ENCODE measurements around the gene SYTL3.
"Not testable (repeated sequence)": the region's sequence is repeated elsewhere in the genome, so short reads cannot be mapped to it uniquely, and the experiment has no call there.

Gene SYTL3

GRCh38 chr6:158789115-158789917 lies 139.5 kb downstream of the SYTL3 start:
- Histone ChIP-seq H3K27me3 (ENCODE audit: control insufficient read depth, insufficient read depth, low read length) (no peaks in the 10 kb centered on the region), H3K9me3 (ENCODE audit: control insufficient read depth, low read length) (no peaks in the 10 kb centered on the region), H3K4me3 (ENCODE audit: low read length) (no peak overlapping the region), H3K4me1 (ENCODE audit: control insufficient read depth, insufficient read depth, low read length) (peaks cover 30% of the 10 kb centered on the region), H3K9ac (ENCODE audit: low read length) (no peak overlapping the region), H3K36me3 (ENCODE audit: control insufficient read depth, insufficient read depth, low read length) (peaks cover 17% of the 10 kb centered on the region)

DNA sequence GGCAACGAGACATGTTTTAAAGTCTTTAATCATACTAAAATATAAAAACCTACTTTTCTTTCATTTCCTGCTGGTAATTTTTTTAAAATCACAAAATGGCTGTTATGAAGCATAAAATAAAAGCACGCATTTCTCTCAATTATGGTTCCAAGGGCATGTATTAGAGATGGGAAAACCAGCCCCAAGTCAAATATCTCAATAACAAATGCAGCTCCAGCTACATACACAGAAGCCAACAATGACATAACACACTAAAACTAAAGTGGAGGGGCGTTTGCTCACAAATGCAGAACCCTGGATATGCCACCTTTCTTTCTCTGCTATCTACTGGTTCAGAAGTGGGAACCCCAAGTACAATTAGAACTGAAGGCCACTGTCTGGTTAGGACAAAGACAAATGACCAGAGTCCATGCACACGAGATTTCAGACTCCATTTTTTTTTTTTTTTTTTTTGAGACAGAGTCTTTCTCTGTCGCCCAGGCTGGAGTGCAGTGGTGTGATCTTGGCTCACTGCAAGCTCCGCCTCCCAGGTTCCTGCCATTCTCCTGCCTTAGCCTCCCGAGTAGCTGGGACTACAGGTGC lies 141.5 kb downstream of the SYTL3 start:
- H3K4me3 ChIP-seq (ENCODE audit: low read length), result no peak overlapping the region
- peaks cover 47% of the 10 kb centered on the region for H3K4me1 ChIP-seq (ENCODE audit: control insufficient read depth, insufficient read depth, low read length)
- H3K9ac ChIP-seq (ENCODE audit: low read length), result no peak overlapping the region
- H3K36me3 ChIP-seq (ENCODE audit: control insufficient read depth, insufficient read depth, low read length), result peaks cover 6% of the 10 kb centered on the region
- H3K27me3 ChIP-seq (ENCODE audit: control insufficient read depth, insufficient read depth, low read length), result no peaks in the 10 kb centered on the region
- H3K9me3 ChIP-seq (ENCODE audit: control insufficient read depth, low read length), result no peaks in the 10 kb centered on the region

DNA sequence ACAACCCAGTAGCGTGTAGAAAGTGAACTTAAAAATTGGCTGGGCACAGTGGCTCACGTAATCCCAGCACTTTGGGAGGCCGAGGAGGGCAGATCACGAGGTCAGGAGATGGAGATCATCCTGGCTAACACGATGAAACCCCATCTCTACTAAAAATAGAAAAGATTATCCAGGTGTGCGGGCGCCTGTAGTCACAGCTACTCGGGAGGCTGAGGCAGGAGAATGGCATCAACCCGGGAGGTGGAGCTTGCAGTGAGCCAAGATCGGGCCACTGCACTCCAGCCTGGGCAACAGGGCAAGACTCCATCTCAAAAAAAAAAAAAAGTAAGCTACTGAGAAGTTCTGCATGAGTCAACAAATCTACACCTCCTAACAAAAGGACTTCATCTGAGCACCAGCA lies 142.7 kb downstream of the SYTL3 start:
- not testable (repeated sequence) for H3K9me3 ChIP-seq (ENCODE audit: control insufficient read depth, low read length); H3K9ac ChIP-seq (ENCODE audit: low read length); H3K4me3 ChIP-seq (ENCODE audit: low read length); H3K36me3 ChIP-seq (ENCODE audit: control insufficient read depth, insufficient read depth, low read length); H3K27me3 ChIP-seq (ENCODE audit: control insufficient read depth, insufficient read depth, low read length)
- H3K4me1 ChIP-seq (ENCODE audit: control insufficient read depth, insufficient read depth, low read length), result peaks cover 45% of the 10 kb centered on the region

DNA sequence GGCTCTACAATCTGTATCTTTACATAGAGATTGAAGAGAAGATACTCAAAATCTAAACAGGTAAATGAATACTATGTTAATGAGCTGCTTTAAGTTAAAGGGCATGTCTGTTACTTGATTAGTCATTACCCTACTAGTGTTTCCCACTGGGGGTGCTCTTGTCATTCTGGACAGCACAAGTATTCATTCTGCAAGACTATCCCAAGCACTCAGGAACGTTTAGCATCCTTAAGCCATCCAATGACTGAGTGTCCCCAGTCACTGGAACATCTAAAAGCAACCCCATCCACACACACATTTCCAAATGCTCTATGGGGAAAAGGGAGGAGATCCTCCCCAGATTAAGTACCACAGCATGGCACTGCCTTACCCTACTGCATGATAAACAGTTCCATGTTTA lies 143.6 kb downstream of the SYTL3 start:
- no peak overlapping the region for H3K4me3 ChIP-seq (ENCODE audit: low read length)
- H3K9ac ChIP-seq (ENCODE audit: low read length), result no peak overlapping the region
- no peaks in the 10 kb centered on the region for H3K27me3 ChIP-seq (ENCODE audit: control insufficient read depth, insufficient read depth, low read length)
- no peaks in the 10 kb centered on the region for H3K9me3 ChIP-seq (ENCODE audit: control insufficient read depth, low read length)
- peaks cover 39% of the 10 kb centered on the region for H3K4me1 ChIP-seq (ENCODE audit: control insufficient read depth, insufficient read depth, low read length)
- H3K36me3 ChIP-seq (ENCODE audit: control insufficient read depth, insufficient read depth, low read length), result no peaks in the 10 kb centered on the region

GRCh38 chr6:158795516-158795915 lies 145.7 kb downstream of the SYTL3 start:
- Histone ChIP-seq H3K4me3 (ENCODE audit: low read length) (no peak overlapping the region), H3K36me3 (ENCODE audit: control insufficient read depth, insufficient read depth, low read length) (no peaks in the 10 kb centered on the region), H3K4me1 (ENCODE audit: control insufficient read depth, insufficient read depth, low read length) (peaks cover 60% of the 10 kb centered on the region), H3K9ac (ENCODE audit: low read length) (no peak overlapping the region), H3K9me3 (ENCODE audit: control insufficient read depth, low read length) (no peaks in the 10 kb centered on the region), H3K27me3 (ENCODE audit: control insufficient read depth, insufficient read depth, low read length) (no peaks in the 10 kb centered on the region)

DNA sequence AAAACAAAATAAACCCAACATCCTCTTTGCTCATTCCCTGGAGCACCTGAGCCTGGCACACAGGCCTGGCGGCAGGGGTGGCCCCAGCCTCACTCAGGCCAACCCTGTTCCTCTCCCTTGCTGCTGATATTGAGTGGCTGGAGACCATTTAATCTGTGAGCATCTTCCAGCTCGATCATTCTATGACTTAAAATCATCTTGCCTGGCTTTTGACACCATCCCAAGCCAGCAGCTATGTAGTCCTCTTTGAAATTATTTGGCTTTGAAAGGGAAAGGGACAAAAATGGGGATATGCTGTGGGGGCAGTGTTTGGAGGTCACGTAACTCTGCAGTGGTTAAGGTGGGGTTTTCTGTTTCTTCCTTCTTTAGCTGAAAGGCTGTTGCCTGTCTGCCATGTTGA lies 146.5 kb downstream of the SYTL3 start:
- no peaks in the 10 kb centered on the region for H3K36me3 ChIP-seq (ENCODE audit: control insufficient read depth, insufficient read depth, low read length)
- H3K27me3 ChIP-seq (ENCODE audit: control insufficient read depth, insufficient read depth, low read length), result no peaks in the 10 kb centered on the region
- no peak overlapping the region for H3K9ac ChIP-seq (ENCODE audit: low read length)
- no peak overlapping the region for H3K4me3 ChIP-seq (ENCODE audit: low read length)
- peaks cover 62% of the 10 kb centered on the region for H3K4me1 ChIP-seq (ENCODE audit: control insufficient read depth, insufficient read depth, low read length)
- no peaks in the 10 kb centered on the region for H3K9me3 ChIP-seq (ENCODE audit: control insufficient read depth, low read length)

- Histone ChIP-seq H3K9me3 (ENCODE audit: control insufficient read depth, low read length) (no peaks in the 10 kb centered on the region), H3K27me3 (ENCODE audit: control insufficient read depth, insufficient read depth, low read length) (no peaks in the 10 kb centered on the region), H3K4me1 (ENCODE audit: control insufficient read depth, insufficient read depth, low read length) (peaks cover 71% of the 10 kb centered on the region), H3K9ac (ENCODE audit: low read length) (no peak overlapping the region), H3K36me3 (ENCODE audit: control insufficient read depth, insufficient read depth, low read length) (no peaks in the 10 kb centered on the region), H3K4me3 (ENCODE audit: low read length) (no peak overlapping the region)
These were observed 147.8 kb downstream of the SYTL3 start for GRCh38 chr6:158797331-158798310.

- H3K4me1 ChIP-seq (ENCODE audit: control insufficient read depth, insufficient read depth, low read length), result peaks cover 77% of the 10 kb centered on the region
These were observed 148.5 kb downstream of the SYTL3 start for GRCh38 chr6:158798311-158798710.

GRCh38 chr6:158799051-158799792 lies 149.4 kb downstream of the SYTL3 start:
- no peaks in the 10 kb centered on the region for H3K9me3 ChIP-seq (ENCODE audit: control insufficient read depth, low read length)
- H3K36me3 ChIP-seq (ENCODE audit: control insufficient read depth, insufficient read depth, low read length), result no peaks in the 10 kb centered on the region
- H3K9ac ChIP-seq (ENCODE audit: low read length), result peak overlapping the region; percentile 2
- no peak overlapping the region for H3K4me3 ChIP-seq (ENCODE audit: low read length)
- H3K4me1 ChIP-seq (ENCODE audit: control insufficient read depth, insufficient read depth, low read length), result peaks cover 76% of the 10 kb centered on the region
- H3K27me3 ChIP-seq (ENCODE audit: control insufficient read depth, insufficient read depth, low read length), result no peaks in the 10 kb centered on the region

More at GRCh38 chr6:158798311-158798710, 148.5 kb downstream of the SYTL3 start:
- no peak overlapping the region for H3K9ac ChIP-seq (ENCODE audit: low read length)
- no peaks in the 10 kb centered on the region for H3K36me3 ChIP-seq (ENCODE audit: control insufficient read depth, insufficient read depth, low read length)
- no peaks in the 10 kb centered on the region for H3K9me3 ChIP-seq (ENCODE audit: control insufficient read depth, low read length)
- no peaks in the 10 kb centered on the region for H3K27me3 ChIP-seq (ENCODE audit: control insufficient read depth, insufficient read depth, low read length)
- H3K4me3 ChIP-seq (ENCODE audit: low read length), result no peak overlapping the region

DNA sequence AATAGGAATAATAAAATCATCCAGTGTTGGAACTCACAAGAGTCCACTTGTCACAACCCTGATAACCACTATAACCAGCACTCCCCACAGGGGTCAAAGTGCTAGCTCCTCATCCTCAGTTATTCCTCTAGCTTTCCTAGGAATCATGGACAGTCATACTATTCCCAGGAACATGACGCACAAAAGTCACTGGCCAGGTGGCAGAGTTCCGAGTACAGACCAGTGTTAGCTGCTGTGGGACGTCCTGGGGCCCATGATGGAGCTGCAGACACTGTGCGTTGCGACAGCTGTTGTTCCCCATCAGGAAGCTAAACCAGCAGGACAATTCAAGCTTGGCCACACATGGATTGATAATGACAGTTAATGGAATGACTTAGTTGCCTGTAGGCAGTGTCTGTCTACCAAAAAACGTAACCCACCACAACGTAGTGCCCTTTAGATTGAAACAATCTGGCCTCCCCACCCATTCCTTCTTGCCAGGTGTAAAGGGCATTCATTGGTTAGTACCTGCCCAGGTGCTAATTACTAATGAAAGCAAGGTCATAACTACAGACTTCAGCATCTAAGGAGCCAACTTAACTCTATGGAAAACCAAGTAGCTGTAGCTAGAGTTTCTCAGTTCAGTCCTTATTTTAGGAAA lies 151.9 kb downstream of the SYTL3 start:
- Histone ChIP-seq H3K9ac (ENCODE audit: low read length) (no peak overlapping the region), H3K4me3 (ENCODE audit: low read length) (no peak overlapping the region), H3K9me3 (ENCODE audit: control insufficient read depth, low read length) (no peaks in the 10 kb centered on the region), H3K4me1 (ENCODE audit: control insufficient read depth, insufficient read depth, low read length) (peaks cover 62% of the 10 kb centered on the region), H3K36me3 (ENCODE audit: control insufficient read depth, insufficient read depth, low read length) (no peaks in the 10 kb centered on the region), H3K27me3 (ENCODE audit: control insufficient read depth, insufficient read depth, low read length) (no peaks in the 10 kb centered on the region)

GRCh38 chr6:158803733-158804143 lies 153.9 kb downstream of the SYTL3 start:
- H3K9ac ChIP-seq (ENCODE audit: low read length), result peak overlapping the region; percentile 1
- no peaks in the 10 kb centered on the region for H3K36me3 ChIP-seq (ENCODE audit: control insufficient read depth, insufficient read depth, low read length)
- no peaks in the 10 kb centered on the region for H3K27me3 ChIP-seq (ENCODE audit: control insufficient read depth, insufficient read depth, low read length)
- H3K4me1 ChIP-seq (ENCODE audit: control insufficient read depth, insufficient read depth, low read length), result peaks cover 69% of the 10 kb centered on the region
- no peak overlapping the region for H3K4me3 ChIP-seq (ENCODE audit: low read length)
- no peaks in the 10 kb centered on the region for H3K9me3 ChIP-seq (ENCODE audit: control insufficient read depth, low read length)
